HG03139 (cell line): ENCODE data around the gene VPS37B.

Experiments
- ATAC-seq: cut with Tn5 transposase; IDR thresholded peaks from one replicate; pipeline ENCODE4 v1.9.1; 2021; ENCODE audit not compliant: unreplicated experiment

VPS37B gene

GRCh38 chr12:122855071-122855829, 40.7 kb downstream of the VPS37B start:
- ATAC-seq, result no peak

- no peak for ATAC-seq
Observed at GRCh38 chr12:122854554-122854953, 41.4 kb downstream of the VPS37B start.

- ATAC-seq, result no peak
Observed at GRCh38 chr12:122853582-122854245, 42.2 kb downstream of the VPS37B start.

- no peak for ATAC-seq
Observed at GRCh38 chr12:122852336-122853275, 43.3 kb downstream of the VPS37B start.

GRCh38 chr12:122851820-122852219, 44.1 kb downstream of the VPS37B start:
- no peak for ATAC-seq

- ATAC-seq, result no peak
Observed at GRCh38 chr12:122850695-122851350, 45.1 kb downstream of the VPS37B start.

- ATAC-seq, result no peak
Observed at GRCh38 chr12:122850048-122850445, 45.9 kb downstream of the VPS37B start.

- ATAC-seq, result no peak
Observed at GRCh38 chr12:122849352-122850047, 46.4 kb downstream of the VPS37B start.

GRCh38 chr12:122848471-122849351, 47.2 kb downstream of the VPS37B start:
- no peak for ATAC-seq

- no peak for ATAC-seq
Observed at GRCh38 chr12:122847921-122848421, 48.0 kb downstream of the VPS37B start.

- ATAC-seq, result no peak
Observed at GRCh38 chr12:122847516-122847836, 48.4 kb downstream of the VPS37B start.

GRCh38 chr12:122846622-122847515, 49.1 kb downstream of the VPS37B start:
- ATAC-seq, result no peak

GRCh38 chr12:122845865-122846621, 49.9 kb downstream of the VPS37B start:
- no peak for ATAC-seq

- no peak for ATAC-seq
Observed at GRCh38 chr12:122845041-122845864, 50.7 kb downstream of the VPS37B start.

GRCh38 chr12:122844366-122844971, 51.5 kb downstream of the VPS37B start:
- no peak for ATAC-seq

- no peak for ATAC-seq
Observed at GRCh38 chr12:122843455-122843854, 52.5 kb downstream of the VPS37B start.
